Mucosa of stomach (tissue), 1 donor: Measurements from ENCODE around the gene LRRC42.

ENCODE experiments used
- H3K27me3 ChIP-seq: one replicate; pipeline ENCODE4 v1.7.0; 2013; ENCODE audit warnings: mild to moderate bottlenecking, low read length; ENCODE audit not compliant: control insufficient read depth, insufficient read depth
- H3K36me3 ChIP-seq: one replicate; pipeline ENCODE4 v1.7.0; 2013; ENCODE audit warnings: low read length; ENCODE audit not compliant: control insufficient read depth, insufficient read depth
- H3K4me1 ChIP-seq: one replicate; pipeline ENCODE4 v1.7.0; 2013; ENCODE audit warnings: mild to moderate bottlenecking, low read length; ENCODE audit not compliant: control insufficient read depth, insufficient read depth
- H3K4me3 ChIP-seq: one replicate; pipeline ENCODE4 v1.7.0; 2013; ENCODE audit warnings: low read length
- H3K9ac ChIP-seq: one replicate; pipeline ENCODE4 v1.7.0; 2013; ENCODE audit warnings: mild to moderate bottlenecking, low read length, moderate library complexity
- H3K9me3 ChIP-seq: one replicate; pipeline ENCODE4 v1.7.0; 2013; ENCODE audit warnings: mild to moderate bottlenecking, low read length, moderate library complexity; ENCODE audit not compliant: control insufficient read depth
- donor health status: Pancreatic carcinoma.

LRRC42 gene

DNA sequence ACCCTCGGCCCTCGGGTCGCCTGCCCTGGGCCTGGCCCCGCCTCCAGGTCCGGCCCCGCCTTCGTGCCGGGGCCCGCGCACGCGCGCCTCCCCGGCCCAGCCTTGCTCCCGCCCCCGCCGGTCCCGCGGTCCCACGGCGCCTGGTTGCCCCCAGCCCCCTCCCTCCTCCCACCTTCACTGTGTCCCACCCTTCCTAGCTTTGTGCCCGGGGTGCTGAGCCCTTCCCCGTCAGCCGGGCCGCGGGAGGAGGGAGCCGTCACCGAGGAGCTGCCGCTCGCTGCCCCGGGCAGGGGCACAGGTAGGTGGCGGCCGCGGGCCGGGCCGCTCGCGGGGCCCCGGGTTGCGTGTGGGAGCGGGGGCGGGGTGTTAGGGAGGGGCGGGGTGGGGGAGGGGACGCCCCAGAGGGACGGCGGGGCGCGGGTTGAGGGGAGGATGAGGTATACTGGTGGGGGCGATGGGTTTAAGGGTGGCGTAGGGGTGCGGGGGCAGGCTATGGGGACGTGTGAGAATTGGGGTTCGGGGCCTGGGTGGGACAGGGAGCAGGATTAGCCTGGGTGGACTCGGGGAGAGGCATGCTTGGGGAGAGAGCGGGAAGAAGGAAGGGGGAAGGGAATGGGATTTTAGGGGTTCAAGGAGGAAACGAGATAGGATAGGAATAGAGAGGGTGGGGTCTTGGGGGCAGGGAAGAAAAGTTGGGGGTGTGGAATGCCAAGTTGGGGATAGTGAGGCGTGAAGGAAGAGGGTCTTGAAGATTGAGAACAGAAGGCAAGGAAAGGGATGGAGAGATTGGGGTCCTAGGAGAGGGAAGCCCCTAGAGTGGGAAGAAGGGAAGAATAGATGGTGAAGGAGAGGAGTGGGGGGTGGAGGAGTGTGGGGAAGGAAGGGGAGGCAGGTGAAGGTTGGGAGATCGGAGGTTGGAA, at the start of gene LRRC42:
LRRC42 (plus strand) TSS at position 99 of the 920 bp plus-strand sequence. CDS start 5,650 bp downstream, outside the sequence.
- peak within 1 kb of the TSS; percentile 70 for H3K9ac ChIP-seq

GRCh38 chr1:53896635-53897229, 49.4 kb upstream of the LRRC42 start:
- Histone ChIP-seq H3K4me3 (no peak overlapping the region), H3K36me3 (no peaks in the 10 kb centered on the region), H3K9me3 (no peaks in the 10 kb centered on the region), H3K4me1 (peaks cover 10% of the 10 kb centered on the region), H3K9ac (no peak overlapping the region), H3K27me3 (no peaks in the 10 kb centered on the region)

More for the DNA sequence above, at the start of gene LRRC42:
- Histone ChIP-seq H3K4me1 (peaks cover 7% of the 10 kb centered on the region), H3K9me3 (no peaks in the 10 kb centered on the region), H3K36me3 (no peaks in the 10 kb centered on the region), H3K27me3 (no peaks in the 10 kb centered on the region), H3K4me3 (peak within 1 kb of the TSS; percentile 72)

- Histone ChIP-seq H3K9ac (no peak overlapping the region), H3K27me3 (no peaks in the 10 kb centered on the region), H3K4me3 (no peak overlapping the region), H3K4me1 (peaks cover 10% of the 10 kb centered on the region), H3K9me3 (no peaks in the 10 kb centered on the region), H3K36me3 (no peaks in the 10 kb centered on the region)
Measured at GRCh38 chr1:53899206-53899628, 46.9 kb upstream of the LRRC42 start.

DNA sequence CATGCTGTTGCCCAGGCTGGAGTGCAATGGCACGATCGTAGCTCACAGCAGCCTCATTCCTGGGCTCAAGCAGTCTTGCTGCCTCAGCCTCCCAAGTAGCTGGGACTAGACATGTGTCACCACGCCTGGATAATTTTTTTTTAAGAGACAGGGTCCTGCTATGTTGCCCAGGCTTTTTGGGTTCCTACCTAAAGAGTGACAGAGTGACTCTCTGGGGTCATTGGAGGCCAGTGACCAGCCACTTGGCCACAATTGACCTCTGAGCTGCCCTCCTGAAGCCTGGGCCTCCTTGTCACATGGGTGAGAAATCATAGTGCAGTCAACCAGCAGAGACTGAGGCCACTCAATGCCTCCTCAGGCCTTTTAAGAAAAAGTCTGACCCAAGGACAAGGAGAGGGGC, 46.4 kb upstream of the LRRC42 start:
- H3K4me1 ChIP-seq, result peaks cover 10% of the 10 kb centered on the region
- no peaks in the 10 kb centered on the region for H3K27me3 ChIP-seq
- H3K4me3 ChIP-seq, result no peak overlapping the region
- no peaks in the 10 kb centered on the region for H3K36me3 ChIP-seq
- H3K9me3 ChIP-seq, result no peaks in the 10 kb centered on the region
- no peak overlapping the region for H3K9ac ChIP-seq

DNA sequence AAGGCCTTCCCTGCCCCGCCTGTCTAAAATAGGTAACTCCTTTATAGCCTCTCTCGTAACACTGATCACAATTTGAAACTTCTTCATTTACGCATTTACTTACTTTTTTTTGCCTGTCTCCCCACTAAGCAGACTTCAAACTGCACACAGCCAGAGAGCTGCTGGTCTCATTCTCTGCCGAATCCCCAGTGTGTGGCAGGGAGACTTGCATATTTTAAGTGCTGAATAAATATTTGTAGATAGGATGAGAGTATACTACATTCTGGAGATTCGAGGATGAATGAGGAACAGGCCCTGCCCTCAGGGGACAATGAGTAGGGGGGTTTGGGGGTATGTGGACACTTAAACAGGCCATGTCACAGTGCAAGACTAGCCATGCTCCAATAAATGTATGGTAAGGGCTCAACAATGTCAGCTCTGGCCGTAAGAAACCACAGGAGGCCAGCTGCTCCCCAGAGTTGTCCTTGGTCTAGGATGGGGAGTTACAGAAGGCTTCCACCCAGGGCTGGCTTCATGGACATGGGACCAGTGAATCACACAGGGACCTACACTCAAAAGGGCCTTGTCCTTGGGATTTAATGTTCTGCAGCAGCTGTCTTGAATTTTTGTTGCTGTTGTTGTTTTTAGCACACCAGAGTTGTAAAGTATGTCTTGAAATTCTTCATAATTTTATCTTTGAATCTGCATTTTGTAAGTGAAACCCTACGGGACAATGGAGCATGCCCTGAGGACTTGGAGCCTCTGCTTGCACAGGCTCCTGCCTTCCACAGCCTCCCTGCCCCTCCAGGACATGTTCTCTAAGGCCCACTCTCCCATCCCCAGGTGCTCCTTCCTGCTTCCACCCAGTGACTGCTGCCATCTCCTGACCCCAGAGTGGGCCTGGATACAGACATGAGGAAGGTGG, 43.7 kb upstream of the LRRC42 start:
- Histone ChIP-seq H3K4me1 (peaks cover 16% of the 10 kb centered on the region), H3K27me3 (no peaks in the 10 kb centered on the region), H3K4me3 (no peak overlapping the region), H3K9ac (no peak overlapping the region), H3K9me3 (no peaks in the 10 kb centered on the region), H3K36me3 (no peaks in the 10 kb centered on the region)

DNA sequence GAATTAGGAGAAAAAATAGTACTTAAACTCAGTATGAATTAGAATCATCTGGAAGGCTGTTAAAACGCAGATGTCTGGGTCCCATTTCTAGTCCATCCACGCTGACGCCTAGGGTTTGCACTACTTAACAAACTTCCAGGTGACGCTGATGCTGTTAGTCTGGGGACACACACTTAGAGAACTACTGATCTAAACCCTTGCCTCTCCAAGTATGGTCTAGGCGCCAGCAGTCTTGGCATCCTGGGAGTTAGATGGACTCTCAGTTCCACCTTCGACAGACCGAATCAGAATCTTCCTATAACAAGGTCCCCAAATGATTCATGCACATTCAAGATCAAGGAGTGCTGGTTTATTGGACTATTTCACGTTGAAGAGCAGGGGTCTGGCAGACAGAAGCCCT, 40.6 kb upstream of the LRRC42 start:
- no peaks in the 10 kb centered on the region for H3K9me3 ChIP-seq
- H3K27me3 ChIP-seq, result no peaks in the 10 kb centered on the region
- no peaks in the 10 kb centered on the region for H3K36me3 ChIP-seq
- H3K4me3 ChIP-seq, result no peak overlapping the region
- no peak overlapping the region for H3K9ac ChIP-seq
- peaks cover 15% of the 10 kb centered on the region for H3K4me1 ChIP-seq

- Histone ChIP-seq H3K9ac (no peak overlapping the region), H3K4me1 (peaks cover 15% of the 10 kb centered on the region), H3K36me3 (no peaks in the 10 kb centered on the region), H3K9me3 (no peaks in the 10 kb centered on the region), H3K4me3 (no peak overlapping the region), H3K27me3 (no peaks in the 10 kb centered on the region)
Measured at GRCh38 chr1:53906121-53906520, 40.0 kb upstream of the LRRC42 start.

GRCh38 chr1:53909946-53910345, 36.2 kb upstream of the LRRC42 start:
- Histone ChIP-seq H3K4me1 (peaks cover 15% of the 10 kb centered on the region), H3K36me3 (no peaks in the 10 kb centered on the region), H3K4me3 (no peak overlapping the region), H3K27me3 (no peaks in the 10 kb centered on the region), H3K9ac (no peak overlapping the region), H3K9me3 (no peaks in the 10 kb centered on the region)

DNA sequence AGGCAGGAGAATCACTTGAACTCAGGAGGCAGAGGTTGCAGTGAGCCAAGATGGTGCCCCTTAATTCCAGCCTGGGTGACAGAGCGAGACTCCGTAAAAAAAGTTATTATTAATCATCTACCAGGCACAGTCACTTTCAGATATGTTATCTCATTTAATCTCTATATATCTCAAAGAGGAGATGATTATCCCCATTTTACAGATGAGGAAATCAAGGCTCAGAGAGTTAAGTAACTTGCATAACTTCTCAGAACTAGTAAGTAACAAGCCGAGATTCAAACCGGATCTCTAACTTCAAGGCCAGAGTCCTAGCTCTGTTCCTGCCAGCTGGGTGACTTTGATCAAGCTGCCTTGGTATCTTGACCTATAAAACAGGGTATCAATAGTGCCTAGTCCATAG, 34.7 kb upstream of the LRRC42 start:
- Histone ChIP-seq H3K36me3 (no peaks in the 10 kb centered on the region), H3K9ac (no peak overlapping the region), H3K4me1 (peaks cover 15% of the 10 kb centered on the region), H3K4me3 (no peak overlapping the region), H3K27me3 (no peaks in the 10 kb centered on the region), H3K9me3 (no peaks in the 10 kb centered on the region)

- H3K9ac ChIP-seq, result no peak overlapping the region
Measured at GRCh38 chr1:53913352-53914033, 32.7 kb upstream of the LRRC42 start.

GRCh38 chr1:53918343-53918742, 27.8 kb upstream of the LRRC42 start:
- no peaks in the 10 kb centered on the region for H3K36me3 ChIP-seq

More at GRCh38 chr1:53913352-53914033, 32.7 kb upstream of the LRRC42 start:
- Histone ChIP-seq H3K36me3 (no peaks in the 10 kb centered on the region), H3K4me3 (no peak overlapping the region), H3K9me3 (no peaks in the 10 kb centered on the region), H3K27me3 (no peaks in the 10 kb centered on the region), H3K4me1 (peaks cover 12% of the 10 kb centered on the region)

More at GRCh38 chr1:53918343-53918742, 27.8 kb upstream of the LRRC42 start:
- peaks cover 13% of the 10 kb centered on the region for H3K4me1 ChIP-seq
- no peaks in the 10 kb centered on the region for H3K27me3 ChIP-seq
- H3K9me3 ChIP-seq, result no peaks in the 10 kb centered on the region
- no peak overlapping the region for H3K9ac ChIP-seq
- H3K4me3 ChIP-seq, result no peak overlapping the region
